ENCODE measurements around the gene LLCFC1.

DNA sequence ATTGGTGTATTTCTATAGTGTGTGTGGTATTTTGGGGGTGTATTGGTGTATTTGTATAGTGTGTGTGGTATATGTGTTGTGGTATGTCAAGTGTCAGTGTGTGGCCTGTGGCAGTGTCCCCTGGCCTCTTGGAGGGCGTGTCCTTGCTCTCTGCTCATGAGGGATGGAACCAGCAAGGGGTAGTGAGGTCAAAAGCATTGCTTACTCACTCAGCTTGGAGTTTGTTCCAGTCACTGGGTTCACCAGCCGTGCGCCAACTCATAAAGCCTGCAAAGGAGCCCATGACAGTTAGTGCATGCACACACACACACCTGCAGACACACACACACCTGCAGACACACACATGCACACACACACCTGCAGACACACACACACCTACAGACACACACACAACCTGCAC lies 49.5 kb upstream of the LLCFC1 start:
- TF ChIP-seq POLR2A (IDR thresholded peaks at IDR 0.05) = no peak
- TF ChIP-seq, protein P1, sequence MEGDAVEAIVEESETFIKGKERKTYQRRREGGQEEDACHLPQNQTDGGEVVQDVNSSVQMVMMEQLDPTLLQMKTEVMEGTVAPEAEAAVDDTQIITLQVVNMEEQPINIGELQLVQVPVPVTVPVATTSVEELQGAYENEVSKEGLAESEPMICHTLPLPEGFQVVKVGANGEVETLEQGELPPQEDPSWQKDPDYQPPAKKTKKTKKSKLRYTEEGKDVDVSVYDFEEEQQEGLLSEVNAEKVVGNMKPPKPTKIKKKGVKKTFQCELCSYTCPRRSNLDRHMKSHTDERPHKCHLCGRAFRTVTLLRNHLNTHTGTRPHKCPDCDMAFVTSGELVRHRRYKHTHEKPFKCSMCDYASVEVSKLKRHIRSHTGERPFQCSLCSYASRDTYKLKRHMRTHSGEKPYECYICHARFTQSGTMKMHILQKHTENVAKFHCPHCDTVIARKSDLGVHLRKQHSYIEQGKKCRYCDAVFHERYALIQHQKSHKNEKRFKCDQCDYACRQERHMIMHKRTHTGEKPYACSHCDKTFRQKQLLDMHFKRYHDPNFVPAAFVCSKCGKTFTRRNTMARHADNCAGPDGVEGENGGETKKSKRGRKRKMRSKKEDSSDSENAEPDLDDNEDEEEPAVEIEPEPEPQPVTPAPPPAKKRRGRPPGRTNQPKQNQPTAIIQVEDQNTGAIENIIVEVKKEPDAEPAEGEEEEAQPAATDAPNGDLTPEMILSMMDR (IDR thresholded peaks at IDR 0.05) = no peak

All from testis (tissue), 2 donors.